Epithelial cell of esophagus (primary cell): ENCODE measurements around the gene PBX1.

Experiments used
- DNase-seq: peaks from one replicate; pipeline ENCODE4 v3.0.0; 2010; ENCODE audit warnings: low read depth
- H3K4me3 ChIP-seq: 2 replicates; pipeline ENCODE4 v1.5.1; 2011; ENCODE audit warnings: mild to moderate bottlenecking, low read length, control low read depth
- CTCF ChIP-seq: IDR thresholded peaks from 2 replicates; pipeline ENCODE4 v1.5.1; 2011; ENCODE audit warnings: low read depth, mild to moderate bottlenecking, low read length, control low read depth, inconsistent platforms; ENCODE audit not compliant: insufficient read depth; ENCODE audit errors: missing control alignments

Gene PBX1

DNA sequence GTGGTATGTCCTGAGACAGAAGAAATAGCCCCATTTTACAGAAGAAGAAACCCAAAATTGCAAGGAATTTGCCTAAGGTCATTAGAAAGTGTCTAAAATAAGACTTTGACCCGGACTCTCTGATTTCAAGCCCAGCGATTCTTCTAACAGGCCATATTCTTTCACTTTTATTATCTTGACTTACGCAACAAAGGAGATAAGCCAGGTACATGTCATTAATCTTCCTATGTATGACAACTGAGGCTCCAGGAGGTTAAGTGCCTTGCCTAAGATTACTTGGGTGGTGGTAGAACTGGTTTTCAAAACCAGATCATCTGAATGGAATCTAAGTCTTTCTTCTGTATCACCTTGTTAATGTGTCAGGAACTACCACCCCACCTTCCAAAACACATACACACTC is 124.3 kb downstream of the PBX1 start:
- peak; percentile 94 for DNase-seq
- no peak overlapping the region for H3K4me3 ChIP-seq
- no peak for TF ChIP-seq CTCF

GRCh38 chr1:164685266-164686035 is 126.5 kb downstream of the PBX1 start:
- no peak for DNase-seq
- no peak for TF ChIP-seq CTCF

GRCh38 chr1:164687777-164688176 is 128.8 kb downstream of the PBX1 start:
- no peak for TF ChIP-seq CTCF
- DNase-seq, result no peak
- H3K4me3 ChIP-seq, result no peak overlapping the region

More at GRCh38 chr1:164685266-164686035, 126.5 kb downstream of the PBX1 start:
- H3K4me3 ChIP-seq, result no peak overlapping the region

GRCh38 chr1:164688791-164689190 is 129.8 kb downstream of the PBX1 start:
- TF ChIP-seq CTCF, result no peak
- H3K4me3 ChIP-seq, result no peak overlapping the region
- no peak for DNase-seq

GRCh38 chr1:164689672-164690511 is 130.9 kb downstream of the PBX1 start:
- no peak for TF ChIP-seq CTCF
- H3K4me3 ChIP-seq, result no peak overlapping the region
- DNase-seq, result no peak

DNA sequence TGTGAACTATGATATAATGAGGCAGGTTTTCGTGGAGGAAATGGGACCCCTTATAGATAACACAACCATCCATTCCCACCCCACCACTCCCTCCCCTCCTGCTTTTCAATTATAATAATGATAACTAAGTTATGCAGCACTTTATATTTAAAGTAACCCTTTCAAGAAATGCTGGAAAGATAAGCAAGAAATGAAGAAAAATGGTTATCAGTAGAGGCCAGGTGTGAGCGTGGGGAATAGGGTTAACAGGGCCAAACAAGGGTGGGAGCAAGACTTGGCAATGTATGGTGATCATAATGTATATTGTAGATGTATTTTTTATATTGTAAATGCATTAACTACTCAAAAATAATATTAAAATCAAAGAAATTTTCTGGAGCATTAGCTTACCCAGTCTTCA is 133.4 kb downstream of the PBX1 start:
- no peak overlapping the region for H3K4me3 ChIP-seq
- no peak for DNase-seq
- TF ChIP-seq CTCF, result no peak
